Right atrium auricular region (tissue), 2 donors: Measurements from ENCODE around the gene APOM. TPM values are rescaled to one million over a fixed set of nuclear protein-coding genes. Genes with fewer than 3 reads are reported as not detected.
A peak's percentile ranks its signal among the peaks of the same experiment; 100 is the strongest.

Source experiments
- DNase-seq: peaks from one replicate; pipeline ENCODE4 v3.0.0-alpha.2; 2019; ENCODE audit warnings: low spot score
- H3K27ac ChIP-seq, 2 donors: fragments of 200-600 bp; sonication (generic); 1 replicate in 1 of 2; 2 replicates in 1 of 2; pipeline ENCODE4 v1.5.1; 2016 to 2019
- H3K27me3 ChIP-seq, 2 donors: fragments of 200-600 bp; sonication (generic); one replicate each; pipeline versions ENCODE4 v1.5.1 to v1.6.0; 2017 to 2019
- H3K36me3 ChIP-seq: fragments of 200-600 bp; sonication (generic); one replicate; pipeline ENCODE4 v1.5.1; 2016
- H3K4me1 ChIP-seq, 2 donors: fragments of 200-600 bp; sonication (generic); one replicate each; pipeline versions ENCODE4 v1.5.1 to v1.6.0; 2017 to 2019
- H3K4me3 ChIP-seq, 2 donors: fragments of 200-600 bp; sonication (generic); 1 replicate in 1 of 2; 2 replicates in 1 of 2; pipeline ENCODE4 v1.5.1; 2017 to 2019; ENCODE audit warnings: mild to moderate bottlenecking in 1 of 2, moderate library complexity in 1 of 2
- H3K9me3 ChIP-seq, 2 donors: fragments of 200-600 bp; sonication (generic); one replicate each; pipeline ENCODE4 v1.5.1; 2019
- CTCF ChIP-seq, 2 donors: fragments of 200-600 bp; sonication (generic); IDR thresholded peaks; one replicate each; pipeline ENCODE4 v1.5.1; 2019; ENCODE audit warnings: antibody characterized with exemption in 2 of 2
- total RNA-seq, 2 donors: library from RNA; depleted of rRNA; stranded (reverse); fragments of >200 nt; gene quantifications; one replicate each; pipeline ENCODE4 v1.1.0, GENCODE V29; 2016

The APOM gene
- total RNA-seq, 2 donors from 2014 or later, result 1.0 to 1.2 TPM

DNA sequence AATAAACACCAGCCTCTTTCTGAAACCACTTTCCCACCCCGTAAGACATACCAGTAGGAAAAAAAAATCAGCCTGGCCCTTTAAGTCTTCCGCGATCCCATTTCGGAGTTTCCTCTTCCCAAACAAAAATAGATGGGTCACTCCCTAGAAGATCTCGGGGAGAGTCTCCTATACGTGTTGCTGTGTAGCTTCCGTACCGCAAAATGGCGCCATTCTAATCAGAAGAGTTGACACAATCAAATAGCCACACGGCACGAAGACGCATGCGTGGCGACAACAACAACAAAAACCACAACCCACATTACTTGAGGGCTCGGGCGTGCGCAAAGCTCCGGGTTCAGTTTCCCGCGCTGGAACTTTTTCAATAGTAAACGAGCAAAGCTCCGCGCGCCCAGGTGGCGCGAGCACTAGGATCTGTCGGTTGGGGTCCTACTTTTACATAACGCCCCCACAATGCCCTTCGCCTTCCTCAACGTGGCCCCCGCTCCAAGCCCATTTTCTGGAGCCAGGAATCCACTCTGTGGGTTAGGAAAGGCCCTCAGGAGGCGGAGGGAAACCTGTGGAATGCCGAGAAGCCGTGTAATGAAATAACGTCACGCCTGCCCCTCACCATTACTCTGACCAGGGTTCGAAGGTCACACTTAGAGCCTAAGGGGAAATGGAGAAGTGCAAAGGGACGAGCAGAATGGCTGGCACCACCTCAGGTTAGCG, 9.3 kb downstream of the APOM start, which contains the start of gene GPANK1:
GPANK1 (minus strand) TSS at position 208 of the 711 bp plus-strand sequence. CDS start 519 bp downstream, outside the sequence.
- peak within 1 kb of the TSS; percentile 84 to 92 for H3K4me3 ChIP-seq
- peaks cover 40% of the 10 kb centered on the region for H3K36me3 ChIP-seq
- DNase-seq, result peak; percentile 96
- H3K27ac ChIP-seq, result peak within 1 kb of the TSS; percentile 89 to 97
- H3K9me3 ChIP-seq, result no peaks in the 10 kb centered on the region
- no peak for TF ChIP-seq CTCF (IDR thresholded peaks at IDR 0.05)
- H3K27me3 ChIP-seq, result no peaks in the 10 kb centered on the region
- peaks cover 0 to 50% of the 10 kb centered on the region in 2 donors for H3K4me1 ChIP-seq

DNA sequence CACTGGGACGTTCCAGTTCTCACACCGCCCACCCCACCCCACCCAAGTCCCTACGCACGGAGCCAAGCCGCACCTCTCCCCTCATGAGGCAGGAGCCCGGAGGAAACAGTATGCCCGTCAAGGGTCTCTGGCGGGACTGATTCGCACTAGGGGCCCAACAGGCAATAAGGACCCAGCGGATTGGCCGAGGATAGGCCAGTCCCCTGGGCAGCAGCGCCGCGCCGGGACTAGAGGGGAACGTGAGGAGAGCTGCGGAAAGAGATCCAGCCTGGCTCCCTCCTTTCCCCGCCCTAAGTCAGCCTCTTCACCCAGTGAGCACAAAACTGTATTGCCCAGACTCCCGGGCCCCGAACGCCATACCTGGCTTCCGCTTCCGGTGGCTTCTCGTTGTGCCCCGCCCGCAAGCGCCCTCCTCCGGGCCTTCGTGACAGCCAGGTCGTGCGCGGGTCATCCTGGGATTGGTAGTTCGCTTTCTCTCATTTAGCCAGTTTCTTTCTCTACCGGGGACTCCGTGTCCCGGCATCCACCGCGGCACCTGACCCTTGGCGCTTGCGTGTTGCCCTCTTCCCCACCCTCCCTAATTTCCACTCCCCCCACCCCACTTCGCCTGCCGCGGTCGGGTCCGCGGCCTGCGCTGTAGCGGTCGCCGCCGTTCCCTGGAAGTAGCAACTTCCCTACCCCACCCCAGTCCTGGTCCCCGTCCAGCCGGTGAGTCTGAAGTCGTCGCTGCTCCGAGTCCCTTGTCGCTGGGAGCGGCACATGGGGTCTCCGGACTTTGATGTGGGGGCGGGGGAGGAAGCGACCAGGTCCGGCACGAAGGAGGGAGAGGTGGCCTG, 10.0 kb downstream of the APOM start, which contains the start of gene CSNK2B:
CSNK2B (plus strand) TSS at position 580 of the 836 bp plus-strand sequence. CDS start 752 bp downstream, outside the sequence.
- H3K9me3 ChIP-seq, result no peaks in the 10 kb centered on the region
- H3K27me3 ChIP-seq, result no peaks in the 10 kb centered on the region
- DNase-seq, result peak; percentile 99
- H3K27ac ChIP-seq, result peak within 1 kb of the TSS; percentile 89 to 97
- TF ChIP-seq CTCF (IDR thresholded peaks at IDR 0.05), result no peak
- H3K36me3 ChIP-seq, result peaks cover 48% of the 10 kb centered on the region
- peaks cover 0 to 48% of the 10 kb centered on the region in 2 donors for H3K4me1 ChIP-seq
- H3K4me3 ChIP-seq, result peak within 1 kb of the TSS; percentile 84 to 92

DNA sequence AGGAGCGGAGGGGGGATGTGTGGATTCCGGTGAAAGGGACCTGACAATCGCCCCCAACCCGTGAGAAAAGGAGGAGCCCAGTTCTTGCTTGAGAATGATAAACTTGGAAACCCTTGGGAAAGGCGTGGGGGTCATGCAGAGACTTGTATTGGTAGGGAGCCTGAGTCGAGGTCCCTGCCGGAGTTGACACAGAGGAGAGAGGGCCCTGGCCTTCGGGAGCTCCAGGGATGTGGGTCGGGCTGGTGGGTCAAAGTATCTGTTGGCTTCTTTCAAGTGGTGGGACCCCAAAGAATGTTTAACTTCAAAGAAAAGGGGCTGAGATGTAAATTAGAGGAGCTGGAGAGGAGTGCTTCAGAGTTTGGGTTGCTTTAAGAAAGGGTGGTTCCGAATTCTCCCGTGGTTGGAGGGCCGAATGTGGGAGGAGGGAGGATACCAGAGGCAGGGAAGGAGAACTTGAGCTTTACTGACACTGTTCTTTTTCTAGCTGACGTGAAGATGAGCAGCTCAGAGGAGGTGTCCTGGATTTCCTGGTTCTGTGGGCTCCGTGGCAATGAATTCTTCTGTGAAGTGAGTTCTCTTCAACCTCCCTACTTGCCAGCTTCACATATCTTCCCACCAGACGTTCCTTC, 10.8 kb downstream of the APOM start:
- TF ChIP-seq CTCF (IDR thresholded peaks at IDR 0.05), result no peak
- DNase-seq, result no peak
- H3K4me1 ChIP-seq, result peaks cover 0 to 41% of the 10 kb centered on the region in 2 donors
- H3K4me3 ChIP-seq, result peak overlapping the region; percentile 84 to 92
- no peaks in the 10 kb centered on the region for H3K9me3 ChIP-seq
- H3K36me3 ChIP-seq, result peaks cover 55% of the 10 kb centered on the region
- no peaks in the 10 kb centered on the region for H3K27me3 ChIP-seq
- peak overlapping the region; percentile 89 to 97 for H3K27ac ChIP-seq

GRCh38 chr6:31669676-31670075, 14.0 kb downstream of the APOM start, which contains the start of gene LY6G5B:
Gene LY6G5B (plus strand): TSS chr6:31669976. CDS start chr6:31670951, 975 bp downstream.
- no peak for TF ChIP-seq CTCF (IDR thresholded peaks at IDR 0.05)
- Histone ChIP-seq H3K27me3 (no peaks in the 10 kb centered on the region), H3K36me3 (peaks cover 65% of the 10 kb centered on the region), H3K27ac (no peak within 1 kb of the TSS), H3K9me3 (no peaks in the 10 kb centered on the region), H3K4me1 (peaks cover 0 to 17% of the 10 kb centered on the region in 2 donors), H3K4me3 (no peak within 1 kb of the TSS)
- DNase-seq, result no peak

DNA sequence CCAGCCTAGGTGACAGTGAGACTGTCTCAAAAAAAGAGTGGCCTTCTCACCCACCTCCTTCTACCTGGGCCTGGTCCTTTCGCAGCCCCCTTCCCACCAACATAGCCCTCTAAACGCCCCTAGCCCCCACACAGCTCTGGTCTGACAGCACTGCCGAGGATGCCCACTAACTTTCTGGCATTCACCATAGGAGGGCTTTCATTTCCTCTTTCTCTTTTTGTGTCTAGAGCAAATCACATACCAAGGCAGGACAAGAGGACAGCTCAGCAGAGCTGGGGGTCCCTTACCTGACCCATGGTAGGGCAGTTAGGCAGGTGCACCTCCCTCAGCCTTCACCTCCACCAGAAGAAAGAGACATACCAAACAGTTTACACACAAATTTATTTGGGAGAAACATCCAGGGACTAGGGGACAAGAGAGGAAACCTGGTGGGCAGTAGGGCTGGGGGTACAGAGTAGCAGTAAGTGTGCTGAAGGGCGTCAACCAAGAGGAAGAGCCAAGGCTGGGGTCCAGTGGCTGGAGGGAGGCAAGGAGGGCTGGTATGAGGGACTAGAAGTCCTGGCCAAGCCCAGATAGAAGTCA, 20.7 kb downstream of the APOM start:
- TF ChIP-seq CTCF (IDR thresholded peaks at IDR 0.05), result no peak
- Histone ChIP-seq H3K4me3 (no peak overlapping the region), H3K27ac (no peak overlapping the region), H3K4me1 (peaks cover 0 to 11% of the 10 kb centered on the region in 2 donors), H3K27me3 (no peaks in the 10 kb centered on the region), H3K36me3 (peaks cover 20% of the 10 kb centered on the region), H3K9me3 (no peaks in the 10 kb centered on the region)
- DNase-seq, result no peak
